Muscle layer of colon (tissue), 2 donors: ENCODE data around the gene FGD5.
A peak's percentile ranks its signal among the peaks of the same experiment; 100 is the strongest.

Source experiments
- H3K27ac ChIP-seq: one replicate; pipeline ENCODE4 v1.7.0; 2013; ENCODE audit warnings: low read depth, mild to moderate bottlenecking, low read length, moderate library complexity
- H3K27me3 ChIP-seq, 2 donors: one replicate each; pipeline ENCODE4 v1.7.0; 2013; ENCODE audit warnings: low read length in 2 of 2, mild to moderate bottlenecking in 2 of 2; ENCODE audit not compliant: insufficient read depth in 2 of 2, control insufficient read depth in 1 of 2
- H3K36me3 ChIP-seq: one replicate; pipeline ENCODE4 v1.7.0; 2013; ENCODE audit warnings: mild to moderate bottlenecking, low read length; ENCODE audit not compliant: insufficient read depth
- H3K4me1 ChIP-seq: one replicate; pipeline ENCODE4 v1.7.0; 2013; ENCODE audit warnings: mild to moderate bottlenecking, low read length; ENCODE audit not compliant: insufficient read depth
- H3K4me3 ChIP-seq, 2 donors: one replicate each; pipeline ENCODE4 v1.7.0; 2013; ENCODE audit warnings: low read length in 2 of 2, low read depth in 1 of 2, mild to moderate bottlenecking in 1 of 2, moderate library complexity in 1 of 2
- H3K9ac ChIP-seq: one replicate; pipeline ENCODE4 v1.7.0; 2013; ENCODE audit warnings: low read length
- H3K9me3 ChIP-seq: one replicate; pipeline ENCODE4 v1.7.0; 2013; ENCODE audit warnings: mild to moderate bottlenecking, low read length
- donor health status: abdominal sarcoma.
- donor health status: Adenocarcinoma of cecum.

The FGD5 gene

DNA sequence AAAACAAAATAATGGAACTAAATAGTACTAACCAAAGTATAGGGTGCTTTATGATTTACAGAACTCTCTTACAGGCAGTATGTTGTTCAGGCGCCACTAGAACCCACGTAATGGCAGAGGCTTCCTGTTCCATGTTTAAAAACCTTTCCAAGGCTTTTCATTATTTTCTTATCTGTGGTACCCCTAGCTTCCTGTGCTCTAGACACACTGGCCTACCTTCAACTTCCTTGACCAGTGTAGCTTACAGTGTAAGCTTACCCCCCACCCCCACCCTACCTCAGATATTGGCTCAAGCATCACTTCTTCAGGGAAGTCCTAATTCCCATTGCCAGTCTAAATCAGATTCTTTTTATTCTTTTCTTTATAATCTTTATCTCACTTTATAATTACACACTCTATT lies 131.5 kb downstream of the FGD5 start:
- Histone ChIP-seq H3K36me3 (peaks cover 2% of the 10 kb centered on the region), H3K4me3 (no peak overlapping the region), H3K27me3 (no peaks in the 10 kb centered on the region), H3K4me1 (peaks cover 31% of the 10 kb centered on the region), H3K27ac (no peak overlapping the region), H3K9me3 (no peaks in the 10 kb centered on the region), H3K9ac (no peak overlapping the region)

DNA sequence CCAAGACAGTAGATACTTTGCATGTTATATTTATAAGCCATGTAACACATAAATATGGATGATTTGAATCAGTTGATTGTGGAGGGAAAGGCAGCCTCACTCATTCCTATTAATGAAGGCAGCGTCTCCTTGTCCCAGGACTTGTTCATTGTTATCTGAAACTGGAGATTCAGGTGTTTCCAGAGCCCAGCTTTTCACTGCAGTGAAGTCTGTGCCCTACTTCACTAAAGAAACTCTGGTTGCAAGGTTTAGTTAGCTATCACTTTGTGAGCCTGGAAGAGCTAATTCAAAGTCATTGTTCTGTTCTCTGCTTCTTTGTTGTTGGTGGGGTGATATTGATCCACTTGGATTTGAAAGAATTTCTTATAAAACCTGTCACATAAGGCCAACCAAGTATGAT lies 138.4 kb downstream of the FGD5 start:
- Histone ChIP-seq H3K4me3 (no peak overlapping the region), H3K27ac (peak overlapping the region; percentile 34), H3K27me3 (no peaks in the 10 kb centered on the region), H3K9me3 (no peaks in the 10 kb centered on the region), H3K4me1 (peaks cover 16% of the 10 kb centered on the region), H3K36me3 (peaks cover 6% of the 10 kb centered on the region), H3K9ac (no peak overlapping the region)

DNA sequence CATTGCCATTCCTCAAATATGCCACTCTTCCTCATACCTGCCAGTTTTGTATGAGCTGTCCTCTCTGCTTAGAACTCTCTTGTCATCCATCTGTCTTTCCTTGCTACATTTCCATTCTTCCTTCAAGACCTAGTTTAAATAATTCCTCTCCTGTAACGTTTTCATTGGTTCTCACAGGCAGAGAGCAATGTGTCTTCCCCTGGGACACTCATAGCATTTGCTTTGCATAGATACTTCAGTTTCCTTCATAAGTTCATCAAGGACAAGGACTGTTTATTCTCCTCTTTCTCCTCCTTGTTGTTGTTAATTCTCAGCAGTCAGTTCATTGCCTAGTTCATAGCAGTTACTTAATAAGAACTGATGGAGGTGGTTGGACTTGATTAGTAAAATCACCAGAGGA lies 139.2 kb downstream of the FGD5 start:
- no peaks in the 10 kb centered on the region for H3K9me3 ChIP-seq
- no peaks in the 10 kb centered on the region for H3K27me3 ChIP-seq
- no peak overlapping the region for H3K4me3 ChIP-seq
- H3K27ac ChIP-seq, result no peak overlapping the region
- no peak overlapping the region for H3K9ac ChIP-seq
- H3K36me3 ChIP-seq, result peaks cover 6% of the 10 kb centered on the region
- H3K4me1 ChIP-seq, result peaks cover 16% of the 10 kb centered on the region

DNA sequence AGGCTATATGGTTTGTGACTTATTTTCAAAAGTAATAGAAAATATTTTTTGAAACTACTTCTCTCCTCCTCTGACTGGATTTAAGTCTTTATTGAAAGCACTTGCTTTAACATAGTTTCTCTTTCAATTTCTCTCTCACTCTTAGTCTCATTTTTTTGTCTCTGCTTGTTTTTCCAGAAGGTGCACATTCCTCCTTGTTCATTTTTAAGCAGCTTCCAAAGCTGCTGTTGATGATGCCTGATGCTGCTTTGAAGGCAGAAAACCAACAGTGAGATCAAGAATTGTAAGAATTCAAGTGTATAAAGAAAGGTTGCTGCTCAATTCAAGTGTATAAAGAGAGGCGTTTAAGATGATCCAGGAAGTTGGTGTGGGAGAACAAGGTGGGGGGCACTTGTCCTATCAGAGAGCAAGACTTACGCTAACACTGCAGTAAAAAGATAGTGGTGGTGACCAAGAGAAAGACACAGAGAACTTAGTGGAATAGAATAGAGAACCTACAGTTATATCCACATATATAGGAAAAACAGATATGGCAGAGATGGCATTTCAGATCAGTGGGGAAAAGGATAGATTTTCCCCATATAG lies 140.7 kb downstream of the FGD5 start:
- H3K9ac ChIP-seq, result no peak overlapping the region
- peaks cover 16% of the 10 kb centered on the region for H3K4me1 ChIP-seq
- H3K4me3 ChIP-seq, result no peak overlapping the region
- H3K27ac ChIP-seq, result no peak overlapping the region
- H3K27me3 ChIP-seq, result no peaks in the 10 kb centered on the region
- no peaks in the 10 kb centered on the region for H3K9me3 ChIP-seq
- H3K36me3 ChIP-seq, result peaks cover 6% of the 10 kb centered on the region

DNA sequence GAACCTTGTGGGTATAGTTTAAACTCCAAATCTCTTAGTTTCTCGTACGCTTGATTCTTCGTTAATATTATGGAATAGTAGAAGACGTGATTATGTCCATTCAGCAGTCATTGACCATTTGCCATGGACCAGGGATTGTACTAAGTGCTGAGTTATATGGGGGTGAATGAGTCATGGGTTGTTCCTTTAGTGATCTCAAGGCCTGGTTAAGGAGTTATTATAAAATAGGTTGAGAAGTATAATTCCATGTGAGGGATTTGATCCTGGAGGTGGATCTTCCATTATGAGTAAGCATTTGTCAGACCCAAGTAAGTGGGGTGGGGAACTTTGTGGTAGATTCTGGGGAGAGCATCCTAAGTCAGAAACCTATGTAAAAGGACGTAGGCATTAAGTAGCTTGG lies 144.0 kb downstream of the FGD5 start:
- Histone ChIP-seq H3K4me3 (no peak overlapping the region), H3K9ac (no peak overlapping the region), H3K27me3 (no peaks in the 10 kb centered on the region), H3K9me3 (no peaks in the 10 kb centered on the region), H3K4me1 (peaks cover 6% of the 10 kb centered on the region), H3K36me3 (peaks cover 10% of the 10 kb centered on the region), H3K27ac (no peak overlapping the region)

DNA sequence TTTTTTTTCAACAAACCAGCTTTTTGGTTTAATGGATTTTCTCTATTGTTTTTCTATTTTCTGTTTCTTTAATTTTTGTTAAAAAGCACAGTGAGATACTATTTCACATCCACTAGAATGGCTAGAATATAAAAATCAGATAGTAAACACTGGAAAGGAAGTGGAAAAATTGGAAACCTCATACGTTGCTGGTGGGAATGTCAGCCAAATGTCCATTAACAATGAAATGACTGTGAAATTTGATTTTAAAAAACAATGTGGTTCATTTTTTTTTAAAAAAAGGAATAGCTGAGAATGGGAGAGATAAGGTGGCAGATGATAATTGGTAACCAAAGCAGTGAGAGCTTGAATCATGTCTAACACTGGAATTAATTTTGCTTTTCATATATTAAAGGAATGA lies 148.5 kb downstream of the FGD5 start:
- Histone ChIP-seq H3K36me3 (peaks cover 4% of the 10 kb centered on the region), H3K27ac (no peak overlapping the region), H3K9ac (no peak overlapping the region), H3K9me3 (no peaks in the 10 kb centered on the region), H3K4me1 (no peaks in the 10 kb centered on the region), H3K27me3 (no peaks in the 10 kb centered on the region), H3K4me3 (no peak overlapping the region)

DNA sequence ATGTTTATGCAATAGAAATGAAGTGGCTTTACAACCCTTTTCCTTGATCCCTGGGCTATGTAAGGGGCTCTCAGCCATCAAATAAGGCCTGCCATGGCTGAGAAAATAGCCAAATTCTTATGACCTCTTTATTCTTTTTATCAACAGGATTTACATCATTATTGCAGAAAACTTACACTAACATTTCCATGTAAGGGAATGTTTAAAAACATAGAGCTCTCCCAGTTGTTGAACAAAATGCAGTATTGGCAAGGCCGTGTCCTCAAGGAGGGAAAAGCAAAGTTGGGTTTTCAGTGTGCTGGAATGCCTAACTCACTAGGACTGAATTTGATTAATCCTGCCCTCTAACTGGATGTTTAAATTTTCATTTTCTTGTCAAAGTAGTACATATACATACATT lies 150.9 kb downstream of the FGD5 start:
- H3K4me1 ChIP-seq, result no peaks in the 10 kb centered on the region
- no peak overlapping the region for H3K9ac ChIP-seq
- H3K27me3 ChIP-seq, result no peaks in the 10 kb centered on the region
- H3K4me3 ChIP-seq, result no peak overlapping the region
- peaks cover 4% of the 10 kb centered on the region for H3K36me3 ChIP-seq
- no peaks in the 10 kb centered on the region for H3K9me3 ChIP-seq
- no peak overlapping the region for H3K27ac ChIP-seq

DNA sequence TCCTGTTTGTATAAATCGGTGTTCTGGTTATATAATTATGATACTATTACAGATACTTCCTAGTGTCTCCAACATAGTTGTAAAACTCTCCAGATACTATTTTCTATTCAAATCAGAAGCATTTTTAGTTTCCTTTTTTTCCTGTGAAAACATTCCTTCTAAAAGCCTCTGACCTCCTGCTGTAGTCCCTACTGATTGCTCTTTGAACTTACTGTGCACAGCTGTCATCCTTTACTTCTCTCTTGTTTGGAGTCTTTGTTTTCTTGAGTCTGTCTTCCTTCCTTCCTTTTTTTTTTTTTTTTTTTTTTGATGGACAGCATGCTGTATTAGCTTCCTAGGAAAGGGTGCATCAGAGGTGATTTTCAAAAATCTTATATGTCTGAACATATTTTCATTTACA lies 157.6 kb downstream of the FGD5 start:
- H3K27me3 ChIP-seq, result no peaks in the 10 kb centered on the region
- H3K4me3 ChIP-seq, result no peak overlapping the region
- H3K4me1 ChIP-seq, result peaks cover 10% of the 10 kb centered on the region
- no peak overlapping the region for H3K27ac ChIP-seq
- H3K9ac ChIP-seq, result no peak overlapping the region
- no peaks in the 10 kb centered on the region for H3K9me3 ChIP-seq
- no peaks in the 10 kb centered on the region for H3K36me3 ChIP-seq

DNA sequence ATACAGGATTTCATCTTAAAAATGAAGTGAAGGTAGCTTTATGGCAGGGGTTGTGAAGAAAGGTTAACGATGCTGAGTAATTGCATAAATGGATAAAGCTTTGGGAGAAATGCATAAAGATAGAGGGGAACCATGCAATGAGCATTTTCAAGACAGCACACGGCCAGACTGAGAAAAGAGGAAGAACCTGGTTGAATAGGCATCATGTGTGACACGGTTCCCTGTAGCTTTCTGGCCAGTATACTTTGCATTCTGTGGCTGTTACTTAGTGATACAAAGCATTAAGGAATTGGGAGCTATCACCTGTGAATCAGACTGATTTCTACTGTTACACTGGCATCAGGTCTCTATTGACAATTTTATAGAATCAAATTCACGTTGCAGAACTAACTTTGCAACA lies 161.9 kb downstream of the FGD5 start:
- H3K4me3 ChIP-seq, result no peak overlapping the region
- H3K27me3 ChIP-seq, result no peaks in the 10 kb centered on the region
- H3K36me3 ChIP-seq, result no peaks in the 10 kb centered on the region
- H3K27ac ChIP-seq, result no peak overlapping the region
- H3K9ac ChIP-seq, result no peak overlapping the region
- H3K9me3 ChIP-seq, result no peaks in the 10 kb centered on the region
- H3K4me1 ChIP-seq, result peaks cover 10% of the 10 kb centered on the region
